Fibroblast of lung (primary cell): ENCODE results near the gene ABLIM3. TPM values are rescaled to one million over a fixed set of nuclear protein-coding genes. Genes with fewer than 3 reads are reported as not detected.

Experiments
- DNase-seq, 2 donors: peaks; one replicate each; pipeline versions ENCODE4 v3.0.0 to v3.0.0-alpha.2; 2010; ENCODE audit warnings: low read depth in 2 of 2
- H2AFZ ChIP-seq: 2 replicates; pipeline ENCODE4 v1.5.1; 2012; ENCODE audit warnings: low read length, control low read depth, inconsistent platforms
- H3K27ac ChIP-seq: 2 replicates; pipeline ENCODE4 v1.5.1; 2011; ENCODE audit warnings: low read length, control low read depth; ENCODE audit not compliant: insufficient read depth
- H3K27me3 ChIP-seq: 2 replicates; pipeline ENCODE4 v1.5.1; 2011; ENCODE audit warnings: mild to moderate bottlenecking, low read length; ENCODE audit not compliant: control insufficient read depth, insufficient read depth
- H3K36me3 ChIP-seq: 2 replicates; pipeline ENCODE4 v1.5.1; 2011; ENCODE audit warnings: low read length; ENCODE audit not compliant: control insufficient read depth, insufficient read depth
- H3K4me1 ChIP-seq: 2 replicates; pipeline ENCODE4 v1.5.1; 2011; ENCODE audit warnings: low read length; ENCODE audit not compliant: control insufficient read depth, insufficient read depth; ENCODE audit errors: extremely low read depth
- H3K4me2 ChIP-seq: 2 replicates; pipeline ENCODE4 v1.5.1; 2011; ENCODE audit warnings: low read length, control low read depth; ENCODE audit not compliant: insufficient read depth; ENCODE audit errors: extremely low read depth
- H3K4me3 ChIP-seq, 4 experiments: fragments of 200-600 bp in 1 of 4; sonication (generic) in 1 of 4; replicated peaks in 1 of 4; 2 replicates each; pipeline ENCODE4 v1.5.1; 2011 to 2016; ENCODE audit warnings: low read length in 4 of 4, low read depth in 3 of 4, mild to moderate bottlenecking in 3 of 4, control low read depth in 2 of 4, inconsistent platforms in 1 of 4, mixed read lengths in 1 of 4; ENCODE audit not compliant: insufficient read depth in 1 of 4; ENCODE audit errors: control extremely low read depth in 1 of 4
- H3K79me2 ChIP-seq: 2 replicates; pipeline ENCODE4 v1.5.1; 2012; ENCODE audit warnings: mild to moderate bottlenecking, low read length, inconsistent platforms; ENCODE audit not compliant: control insufficient read depth, insufficient read depth
- H3K9ac ChIP-seq: 2 replicates; pipeline ENCODE4 v1.5.1; 2011; ENCODE audit warnings: mild to moderate bottlenecking, low read length, control low read depth; ENCODE audit not compliant: insufficient read depth
- H3K9me3 ChIP-seq: 2 replicates; pipeline ENCODE4 v1.5.1; 2012; ENCODE audit warnings: low read depth, low read length; ENCODE audit not compliant: control insufficient read depth, insufficient read depth
- H4K20me1 ChIP-seq: 2 replicates; pipeline ENCODE4 v1.5.1; 2011; ENCODE audit warnings: low read length; ENCODE audit not compliant: control insufficient read depth, insufficient read depth; ENCODE audit errors: extremely low read depth
- CTCF ChIP-seq, 2 donors: IDR thresholded peaks in 1 of 2; conservative IDR thresholded peaks in 1 of 2; 1 replicate in 1 of 2; 2 replicates in 1 of 2; pipeline ENCODE4 v1.5.1; 2011 to 2012; ENCODE audit warnings: low read length in 2 of 2, control low read depth in 1 of 2, inconsistent platforms in 1 of 2, low read depth in 1 of 2, mild to moderate bottlenecking in 1 of 2
- EZH2 ChIP-seq: IDR thresholded peaks from 2 replicates; pipeline ENCODE4 v1.5.1; 2012; ENCODE audit warnings: low read length, control low read depth, mild to moderate bottlenecking; ENCODE audit errors: missing control alignments
- polyA plus RNA-seq, 2 donors: library from polyadenylated mRNA; depleted of rRNA in 1 of 2; stranded (reverse) in 1 of 2; unstranded in 1 of 2; fragments of >200 nt; gene quantifications; 2 replicates each; pipeline ENCODE4 v1.2.1, GENCODE V29; 2011 to 2012; ENCODE audit warnings: missing spikeins in 1 of 2
- total RNA-seq: library from RNA; depleted of rRNA; stranded (reverse); fragments of >200 nt; gene quantifications from 2 replicates; pipeline ENCODE4 v1.2.1, GENCODE V29; 2014

Gene ABLIM3
- total and polyA plus RNA-seq, 2 donors (not counting 1 experiment from before 2014, with no cell fraction given): 48.1 to 49.9 TPM

- TF ChIP-seq CTCF (conservative IDR thresholded peaks at IDR 0.05 in 1 of 2, IDR thresholded peaks at IDR 0.05 in 1 of 2; ENCODE audit: low read depth in 1 of 2, low read length in 2 of 2) (no peak), EZH2 (no peak)
- Histone ChIP-seq H3K9ac (no peak overlapping the region), H3K79me2 (no peaks in the 10 kb centered on the region), H3K27ac (no peak overlapping the region), H3K4me1 (peaks cover 23% of the 10 kb centered on the region), H2AFZ (no peak overlapping the region), H3K4me3 (no peak overlapping the region), H3K9me3 (no peaks in the 10 kb centered on the region), H3K4me2 (no peak overlapping the region), H4K20me1 (no peaks in the 10 kb centered on the region), H3K27me3 (no peaks in the 10 kb centered on the region), H3K36me3 (peaks cover 8% of the 10 kb centered on the region)
- no peak for DNase-seq
These were observed 83.0 kb downstream of the ABLIM3 start for GRCh38 chr5:149224282-149224681.

GRCh38 chr5:149227168-149227826 lies 86.0 kb downstream of the ABLIM3 start:
- Histone ChIP-seq H2AFZ (no peak overlapping the region), H3K27ac (no peak overlapping the region), H3K27me3 (no peaks in the 10 kb centered on the region), H3K4me2 (no peak overlapping the region), H3K4me1 (peaks cover 14% of the 10 kb centered on the region), H3K36me3 (peaks cover 7% of the 10 kb centered on the region), H3K79me2 (no peaks in the 10 kb centered on the region), H3K9me3 (no peaks in the 10 kb centered on the region), H3K9ac (no peak overlapping the region), H4K20me1 (no peaks in the 10 kb centered on the region), H3K4me3 (no peak overlapping the region)
- DNase-seq: peak in 1 of 2 donors; percentile 89
- TF ChIP-seq EZH2: no peak
- no peak for TF ChIP-seq CTCF (conservative IDR thresholded peaks at IDR 0.05 in 1 of 2, IDR thresholded peaks at IDR 0.05 in 1 of 2; ENCODE audit: low read depth in 1 of 2, low read length in 2 of 2)

GRCh38 chr5:149228618-149229297 lies 87.5 kb downstream of the ABLIM3 start:
- H3K9me3 ChIP-seq: no peaks in the 10 kb centered on the region
- no peaks in the 10 kb centered on the region for H3K27me3 ChIP-seq
- no peak overlapping the region for H3K9ac ChIP-seq
- peaks cover 7% of the 10 kb centered on the region for H3K36me3 ChIP-seq
- no peak overlapping the region for H2AFZ ChIP-seq
- no peak overlapping the region for H3K4me3 ChIP-seq
- TF ChIP-seq EZH2: no peak
- peak; percentile 86 to 92 for TF ChIP-seq CTCF (conservative IDR thresholded peaks at IDR 0.05 in 1 of 2, IDR thresholded peaks at IDR 0.05 in 1 of 2; ENCODE audit: low read depth in 1 of 2, low read length in 2 of 2)
- DNase-seq: peak; percentile 85 to 95
- no peak overlapping the region for H3K4me2 ChIP-seq
- peak overlapping the region; percentile 13 for H3K27ac ChIP-seq
- H3K4me1 ChIP-seq: peaks cover 13% of the 10 kb centered on the region
- no peaks in the 10 kb centered on the region for H4K20me1 ChIP-seq
- no peaks in the 10 kb centered on the region for H3K79me2 ChIP-seq
